ENCODE results near the gene SPTBN1.
"Not testable (repeated sequence)": the region's sequence is repeated elsewhere in the genome, so short reads cannot be mapped to it uniquely, and the experiment has no call there.

The SPTBN1 gene

GRCh38 chr2:54504866-54505265, 48.7 kb downstream of the SPTBN1 start:
- no peak for DNase-seq

GRCh38 chr2:54508541-54508940, 52.4 kb downstream of the SPTBN1 start:
- DNase-seq = no peak

DNA sequence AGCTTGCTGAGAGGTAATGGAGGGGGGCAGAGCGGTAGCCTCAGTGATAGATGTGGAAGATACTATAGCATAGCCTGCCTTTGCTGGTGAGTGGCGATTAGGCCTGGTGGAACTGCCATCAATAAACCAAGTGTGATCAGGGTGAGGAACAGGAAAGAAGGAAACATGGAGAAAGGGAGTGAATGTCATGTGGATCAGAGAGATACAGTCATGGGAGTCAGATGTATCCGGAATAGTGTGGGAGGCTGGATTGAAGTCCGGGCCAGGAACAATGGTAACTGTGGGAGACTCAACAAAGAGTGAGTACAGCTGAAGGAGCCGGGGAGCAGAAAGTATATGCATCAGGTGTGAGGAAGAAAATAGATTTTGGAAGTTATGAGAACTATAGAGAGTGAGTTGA, 52.9 kb downstream of the SPTBN1 start:
- not testable (repeated sequence) for DNase-seq

DNA sequence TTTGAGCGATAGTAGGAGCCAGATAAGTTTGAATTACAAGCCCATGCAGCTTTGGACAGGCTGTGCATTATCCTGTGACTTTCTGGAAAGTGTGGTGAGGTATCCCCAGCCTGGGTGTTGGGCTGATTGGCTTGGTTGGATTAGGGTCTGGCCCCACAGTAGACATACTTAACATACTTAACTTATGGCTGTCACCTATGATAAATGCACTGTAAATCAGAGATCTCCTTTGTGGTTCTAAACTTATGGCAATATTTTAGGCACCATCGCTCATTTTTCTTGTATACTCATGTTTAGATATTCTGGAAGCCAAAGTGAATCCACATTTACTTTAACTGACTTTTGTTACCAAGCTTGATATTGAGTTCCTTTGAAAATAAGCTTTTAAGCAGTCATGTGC, 54.8 kb downstream of the SPTBN1 start:
- no peak for DNase-seq

GRCh38 chr2:54512183-54512582, 56.1 kb downstream of the SPTBN1 start:
- no peak for DNase-seq

DNA sequence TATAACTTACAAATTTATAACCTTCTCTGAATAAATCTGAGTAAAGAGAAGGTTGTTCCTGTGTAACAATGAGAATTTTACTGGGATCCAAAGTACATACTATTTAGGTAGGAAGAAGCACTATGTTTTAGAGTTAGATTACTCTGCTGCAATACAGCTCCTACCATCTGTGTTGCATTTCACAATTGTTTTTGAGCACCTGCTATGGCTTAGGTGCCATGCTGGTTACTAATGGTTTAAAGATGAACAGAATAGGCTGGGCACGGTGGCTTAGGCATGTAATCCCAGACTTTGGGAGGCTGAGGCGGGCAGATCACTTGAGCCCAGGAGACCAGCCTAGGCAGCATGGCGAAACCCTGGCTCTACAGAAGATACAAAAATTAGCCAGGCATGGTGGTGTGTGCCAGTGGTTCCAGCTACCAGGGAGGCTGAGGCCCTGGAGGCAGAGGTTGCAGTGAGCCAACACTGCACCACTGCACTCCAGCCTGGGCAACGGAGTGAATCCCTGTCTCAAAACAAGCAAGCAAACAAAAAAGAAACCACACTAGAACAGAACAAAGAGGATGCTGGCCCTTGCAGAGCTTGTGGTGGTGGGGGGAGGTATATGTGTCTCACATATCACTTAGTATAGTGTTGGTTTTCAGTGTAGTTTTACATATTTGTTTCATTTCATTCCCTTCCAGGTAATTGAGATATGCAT, 56.7 kb downstream of the SPTBN1 start:
- no peak for DNase-seq

DNA sequence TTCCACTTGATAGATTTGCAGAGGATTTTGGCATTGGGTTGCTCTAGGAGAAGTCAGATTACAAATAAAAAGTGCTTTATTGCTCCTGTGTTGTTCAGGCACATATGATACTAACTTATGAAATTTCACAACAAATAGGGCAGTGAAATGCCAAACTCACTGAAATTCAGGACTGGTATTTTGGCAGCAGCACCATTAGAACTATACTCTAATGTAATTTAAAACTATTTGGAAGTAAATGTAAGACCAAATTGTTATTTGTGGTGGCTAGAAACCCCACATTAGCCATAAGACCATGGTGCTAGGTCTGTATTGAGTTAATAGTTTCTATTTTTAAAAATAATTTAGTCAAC, 57.2 kb downstream of the SPTBN1 start:
- no peak for DNase-seq

DNA sequence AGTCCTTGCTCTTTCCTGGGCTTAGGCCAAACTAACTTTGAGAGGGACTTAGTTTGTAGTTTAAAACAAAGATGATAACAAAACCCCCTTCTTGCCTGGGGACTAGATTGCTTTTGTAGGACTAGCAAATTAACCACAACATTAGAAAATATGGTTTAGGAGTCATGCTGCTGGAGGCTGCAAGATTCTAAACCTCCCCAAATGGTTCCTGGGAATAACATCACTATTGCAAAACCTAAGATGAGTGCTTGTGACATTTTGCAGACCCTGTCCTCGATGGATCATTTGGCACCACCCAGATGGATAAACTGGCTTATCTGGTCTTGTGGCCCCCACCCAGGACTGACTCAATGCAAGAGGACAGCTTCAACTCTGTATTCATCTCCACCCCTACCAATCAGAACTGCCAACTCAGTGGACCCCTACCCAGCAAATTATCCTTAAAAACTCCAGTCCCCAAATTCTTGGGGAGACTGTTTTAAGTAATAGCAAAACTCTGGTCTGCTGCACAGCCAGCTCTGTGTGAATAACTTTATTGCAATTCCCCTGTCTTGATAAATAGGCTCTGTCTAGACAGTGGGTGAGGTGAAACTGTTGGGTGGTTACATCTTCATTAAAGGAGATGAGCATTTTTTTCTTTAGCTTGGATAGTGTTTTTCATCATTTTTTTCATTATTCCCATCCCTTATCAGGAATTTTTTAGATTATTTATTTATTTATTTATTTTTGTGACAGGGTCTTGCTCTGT, 58.9 kb downstream of the SPTBN1 start:
- DNase-seq = no peak

GRCh38 chr2:54516842-54517241, 60.7 kb downstream of the SPTBN1 start:
- no peak for DNase-seq

DNA sequence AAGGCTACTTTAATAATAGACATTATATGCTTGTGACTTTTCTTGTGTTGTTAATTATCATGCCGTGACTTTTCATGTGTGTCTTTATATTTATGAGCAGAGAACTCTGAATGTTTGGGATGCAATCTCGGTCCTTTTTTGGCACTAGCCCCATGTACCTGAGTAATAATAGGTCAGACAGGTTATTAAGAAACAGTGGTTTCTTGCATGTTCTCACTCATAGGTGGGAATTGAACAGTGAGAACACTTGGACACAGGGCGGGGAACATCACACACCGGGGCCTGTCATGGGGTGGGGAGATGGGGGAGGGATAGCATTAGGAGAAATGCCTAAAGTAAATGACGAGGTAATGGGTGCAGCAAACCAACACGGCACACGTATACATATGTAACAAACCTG, 61.9 kb downstream of the SPTBN1 start:
- peak in 1 of 3 experiments; percentile 32 for DNase-seq

- DNase-seq = peak in 1 of 3 experiments; percentile 53
Measured at GRCh38 chr2:54518430-54518829, 62.3 kb downstream of the SPTBN1 start.

GRCh38 chr2:54519841-54520459, 63.8 kb downstream of the SPTBN1 start:
- DNase-seq = peak in 1 of 3 experiments; percentile 82

DNA sequence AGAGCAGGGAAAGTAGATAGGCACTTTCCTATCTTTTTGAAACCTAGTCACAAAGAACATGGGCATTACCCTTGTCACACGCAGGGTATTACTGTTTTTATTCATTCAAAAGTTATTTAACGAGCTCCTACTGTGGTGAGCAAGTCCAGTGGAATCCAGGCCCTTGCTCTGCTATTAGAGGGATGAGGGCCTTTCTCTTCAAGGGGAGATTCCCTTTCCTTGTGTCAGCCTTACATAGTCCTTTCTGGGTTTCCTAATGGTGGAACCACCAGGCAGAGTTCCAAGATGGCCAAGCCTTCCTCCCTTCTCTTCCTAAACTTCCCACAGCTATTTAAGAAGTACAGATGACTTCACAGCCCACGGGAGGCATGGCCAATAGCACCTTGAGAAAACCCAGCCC, 64.6 kb downstream of the SPTBN1 start:
- no peak for DNase-seq

DNA sequence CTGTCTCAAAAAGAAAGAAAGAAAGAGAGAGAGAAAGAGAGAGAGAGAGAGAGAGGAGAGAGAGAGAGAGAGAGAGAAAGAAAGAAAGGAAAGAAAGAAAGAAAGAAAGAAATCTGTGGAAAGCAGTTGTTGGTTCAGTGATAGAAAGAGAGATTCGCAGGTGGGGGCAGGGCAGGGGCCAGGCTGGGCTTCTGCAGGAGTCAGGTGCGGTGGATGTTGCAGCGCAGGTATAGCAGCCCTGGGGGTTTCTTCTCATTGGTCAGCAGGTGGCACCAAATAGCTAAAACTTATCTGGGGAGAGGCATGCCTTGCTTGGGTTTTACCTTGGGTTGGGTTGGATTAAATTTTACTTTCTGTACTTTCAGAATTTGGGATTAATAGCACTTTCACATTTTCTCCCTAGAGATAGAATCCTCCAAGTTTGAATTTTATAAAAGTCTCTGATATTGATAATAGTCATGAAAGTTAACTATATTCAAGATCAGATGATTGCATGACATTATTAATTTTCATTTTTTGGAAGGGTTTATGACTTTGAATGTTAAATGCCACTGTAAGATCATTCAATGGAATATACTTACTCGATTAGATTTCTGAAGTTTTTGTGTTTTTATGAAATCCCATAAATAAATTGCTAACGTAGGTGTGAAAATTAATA, 66.6 kb downstream of the SPTBN1 start:
- peak; percentile 73 to 91 (median 86) for DNase-seq

GRCh38 chr2:54523324-54523959, 67.3 kb downstream of the SPTBN1 start:
- DNase-seq = peak in 1 of 3 experiments; percentile 36

- DNase-seq = peak in 1 of 3 experiments; percentile 60
Measured at GRCh38 chr2:54524226-54524991, 68.3 kb downstream of the SPTBN1 start.

- no peak for DNase-seq
Measured at GRCh38 chr2:54525321-54525720, 69.2 kb downstream of the SPTBN1 start.

DNA sequence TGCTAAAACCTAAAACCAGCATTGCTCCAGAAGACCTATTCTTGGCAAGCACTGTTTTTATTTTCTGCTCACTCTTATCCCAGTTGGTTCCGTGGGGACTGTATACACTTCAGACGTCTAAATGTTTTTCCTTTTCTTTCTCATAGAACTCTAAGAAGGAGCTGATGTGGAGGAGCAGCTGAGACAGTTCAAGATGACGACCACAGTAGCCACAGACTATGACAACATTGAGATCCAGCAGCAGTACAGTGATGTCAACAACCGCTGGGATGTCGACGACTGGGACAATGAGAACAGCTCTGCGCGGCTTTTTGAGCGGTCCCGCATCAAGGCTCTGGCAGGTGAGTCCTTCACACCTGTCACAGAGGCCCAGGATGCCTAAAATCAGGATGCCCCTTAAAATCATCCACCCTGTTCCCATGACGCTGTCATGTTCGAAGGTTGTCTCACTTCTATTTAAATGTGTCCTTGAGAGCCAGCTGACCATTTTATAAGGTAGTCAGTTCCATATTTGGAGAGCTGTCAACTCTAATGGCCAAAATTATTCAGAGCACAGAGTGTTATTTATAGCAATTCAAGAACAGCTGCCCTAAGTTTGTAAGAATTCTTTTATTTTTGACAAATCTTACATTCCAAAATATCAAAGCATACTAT, 70.2 kb downstream of the SPTBN1 start:
- DNase-seq = no peak

DNA sequence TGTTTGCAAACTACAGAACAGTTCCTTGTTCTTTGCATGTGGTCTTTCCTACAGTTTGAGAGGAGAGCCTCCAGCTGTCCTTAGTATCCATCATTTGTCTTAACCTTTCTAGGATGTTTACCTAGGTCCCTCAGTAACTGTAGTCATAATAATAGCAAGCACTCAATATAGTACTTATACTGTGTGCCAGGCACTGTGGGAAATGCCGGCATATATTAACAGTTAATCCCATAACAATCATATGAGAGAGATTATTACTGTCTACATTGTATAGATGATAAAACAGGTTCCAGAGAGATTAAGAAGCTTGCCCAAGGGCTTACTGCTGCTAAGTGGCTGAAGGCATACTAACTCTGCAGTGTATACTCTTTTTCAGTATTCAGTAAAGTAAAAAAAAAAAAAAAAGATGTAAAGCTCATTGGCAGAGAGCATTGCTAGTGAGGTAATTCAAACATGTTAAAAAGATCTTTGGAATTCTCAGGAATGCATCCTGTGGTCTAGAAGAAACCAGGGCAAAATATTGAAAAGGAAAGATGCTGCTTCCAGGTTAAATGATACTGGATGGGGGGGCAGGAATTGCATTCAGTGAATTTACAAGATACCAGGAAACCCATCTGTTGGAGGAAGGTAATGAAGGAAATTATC, 72.3 kb downstream of the SPTBN1 start:
- DNase-seq = peak in 1 of 3 experiments; percentile 20

- DNase-seq = not testable (repeated sequence)
Measured at GRCh38 chr2:54529518-54529917, 73.4 kb downstream of the SPTBN1 start.

GRCh38 chr2:54529935-54530334, 73.8 kb downstream of the SPTBN1 start:
- no peak for DNase-seq

All from NCI-H1417 (cell line).